MV-4-11 (cell line): ENCODE measurements around the gene PBRM1.

Experiments used
- DNase-seq: peaks from one replicate; lab custom pipeline; 2025; lab: John Stamatoyannopoulos, UW

PBRM1 gene

GRCh38 chr3:52509753-52510328 lies 175.9 kb downstream of the PBRM1 start:
- no peak for DNase-seq

- DNase-seq = no peak
Observed at GRCh38 chr3:52507359-52507758, 178.4 kb downstream of the PBRM1 start.

- no peak for DNase-seq
Observed at GRCh38 chr3:52506266-52506966, 179.3 kb downstream of the PBRM1 start.

GRCh38 chr3:52504977-52505376 lies 180.7 kb downstream of the PBRM1 start:
- DNase-seq = no peak

- no peak for DNase-seq
Observed at GRCh38 chr3:52503788-52504424, 181.8 kb downstream of the PBRM1 start.

GRCh38 chr3:52502808-52503350 lies 182.8 kb downstream of the PBRM1 start:
- DNase-seq = no peak

GRCh38 chr3:52502001-52502400 lies 183.7 kb downstream of the PBRM1 start:
- DNase-seq = no peak

GRCh38 chr3:52501046-52501445 lies 184.7 kb downstream of the PBRM1 start:
- no peak for DNase-seq

GRCh38 chr3:52498137-52499054 lies 187.3 kb downstream of the PBRM1 start:
- peak; percentile 100 for DNase-seq

GRCh38 chr3:52495777-52496602 lies 189.7 kb downstream of the PBRM1 start:
- peak; percentile 71 for DNase-seq
